GM19467 (cell line): ENCODE data around the gene USP54.
"Not testable (repeated sequence)": the region's sequence is repeated elsewhere in the genome, so short reads cannot be mapped to it uniquely, and the experiment has no call there.

ENCODE experiments used
- ATAC-seq: cut with Tn5 transposase; IDR thresholded peaks from one replicate; pipeline ENCODE4 v1.9.1; 2021; ENCODE audit warnings: mild to moderate bottlenecking, moderate library complexity; ENCODE audit not compliant: unreplicated experiment

The USP54 gene

GRCh38 chr10:73590881-73591799 lies at the start of gene USP54:
Gene USP54 (minus strand): TSS chr10:73591342. CDS start chr10:73575658, 15,684 bp downstream.
- no peak for ATAC-seq

GRCh38 chr10:73639286-73639685 lies 48.1 kb upstream of the USP54 start:
- ATAC-seq: no peak

- ATAC-seq: no peak
Measured at GRCh38 chr10:73635781-73636180, 44.6 kb upstream of the USP54 start.

DNA sequence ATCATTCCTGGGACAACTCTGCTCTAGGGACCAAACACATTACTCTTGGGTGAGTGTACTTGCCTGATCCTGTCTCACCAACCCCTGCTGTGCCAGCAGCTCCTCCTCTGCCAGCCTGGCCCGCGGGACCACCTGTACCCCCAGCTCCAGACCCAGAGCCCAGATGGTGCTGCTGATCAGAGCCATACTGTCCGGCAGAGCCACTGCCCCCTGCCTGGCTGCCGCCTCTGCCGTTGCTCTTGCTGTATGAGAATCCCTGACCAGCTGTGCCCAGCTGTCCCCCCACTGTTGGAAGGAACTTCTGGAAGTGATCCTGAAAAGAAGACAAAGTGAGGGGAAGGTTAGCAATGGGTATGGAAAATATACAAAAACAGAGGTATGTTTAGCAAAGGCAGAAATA lies 43.3 kb upstream of the USP54 start:
- no peak for ATAC-seq

DNA sequence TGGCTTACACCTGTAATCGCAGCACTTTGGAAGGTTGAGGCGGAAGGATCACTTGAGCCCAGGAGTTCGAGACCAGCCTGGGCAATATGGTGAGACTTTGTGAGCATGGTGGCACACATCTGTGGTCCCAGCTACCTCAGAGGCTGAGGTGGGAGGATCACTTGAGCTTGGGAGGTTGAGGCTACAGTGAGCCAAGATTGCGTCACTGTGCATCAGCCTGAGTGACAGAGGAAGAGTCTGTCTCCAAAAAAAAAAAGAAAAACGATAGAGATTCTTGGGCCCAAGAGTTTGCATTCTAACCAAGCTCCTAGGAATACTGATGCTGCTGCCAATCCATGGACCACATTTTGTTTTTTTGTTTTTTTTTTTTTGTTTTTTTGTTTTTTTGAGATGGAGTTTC lies 38.0 kb upstream of the USP54 start:
- ATAC-seq: no peak

- ATAC-seq: no peak
Measured at GRCh38 chr10:73628405-73628804, 37.3 kb upstream of the USP54 start.

DNA sequence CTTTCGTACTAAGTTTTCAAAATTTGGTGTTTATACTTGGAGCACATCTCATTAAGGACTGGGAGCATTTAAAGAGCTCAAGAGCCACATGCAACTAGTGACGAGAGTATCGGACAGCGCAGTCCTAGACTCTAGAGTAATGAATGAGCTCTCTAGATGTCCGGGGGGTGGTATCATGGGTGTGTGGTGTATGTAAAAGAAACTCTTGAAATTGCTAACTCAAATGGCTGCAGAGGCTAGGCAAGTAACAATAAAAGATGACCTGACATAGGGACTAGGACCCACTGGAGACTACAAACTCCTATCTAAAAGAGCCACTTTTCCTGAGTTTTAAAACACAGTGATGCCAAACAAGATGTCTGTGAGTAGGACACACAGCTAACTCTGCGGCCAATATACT lies 36.2 kb upstream of the USP54 start:
- no peak for ATAC-seq

- ATAC-seq: peak; percentile 98
Measured at GRCh38 chr10:73625884-73626752, 35.0 kb upstream of the USP54 start.

DNA sequence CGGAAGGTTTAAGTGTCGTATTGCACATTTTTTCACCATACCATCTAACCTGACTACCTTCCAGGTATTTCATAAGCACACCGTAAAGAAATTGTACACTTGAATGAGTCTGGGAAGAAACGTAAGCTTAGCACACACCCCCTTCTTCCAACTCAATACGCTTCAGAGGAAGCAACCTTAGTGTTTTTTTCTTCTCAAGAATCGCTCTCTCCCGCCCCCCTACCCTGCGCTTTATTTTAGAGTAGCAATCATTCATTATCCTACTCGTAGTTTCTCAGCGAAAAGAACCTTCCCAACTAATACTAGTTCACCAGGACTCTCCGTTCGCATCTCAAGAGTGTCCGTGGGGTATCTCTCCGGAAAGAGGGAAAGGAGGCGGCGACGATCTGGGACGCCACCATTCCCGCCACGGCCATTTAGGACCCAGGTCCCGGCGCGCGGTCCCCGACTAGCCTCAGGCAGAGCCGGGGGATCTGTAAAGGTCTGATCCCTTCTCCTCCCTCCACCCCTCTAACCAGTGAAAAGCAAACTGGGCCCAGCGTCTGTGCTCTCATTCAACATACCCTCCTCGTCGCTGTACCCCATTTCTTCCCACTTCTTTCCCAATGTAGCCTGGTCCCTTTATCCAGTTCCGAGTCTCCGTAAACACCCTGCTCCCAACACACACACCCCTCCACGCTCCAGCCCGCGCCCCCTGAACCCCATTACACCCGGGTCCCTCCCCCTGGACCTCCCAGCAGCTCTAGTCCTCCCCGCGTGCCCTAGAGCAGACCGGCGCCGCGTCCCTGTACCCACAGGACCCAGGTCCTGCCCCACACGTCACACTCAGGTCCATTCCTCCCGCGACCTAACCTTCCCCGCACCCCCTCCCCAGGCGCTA lies 34.1 kb upstream of the USP54 start:
- peak; percentile 25 for ATAC-seq

GRCh38 chr10:73623056-73623455 lies 31.9 kb upstream of the USP54 start:
- ATAC-seq: no peak

DNA sequence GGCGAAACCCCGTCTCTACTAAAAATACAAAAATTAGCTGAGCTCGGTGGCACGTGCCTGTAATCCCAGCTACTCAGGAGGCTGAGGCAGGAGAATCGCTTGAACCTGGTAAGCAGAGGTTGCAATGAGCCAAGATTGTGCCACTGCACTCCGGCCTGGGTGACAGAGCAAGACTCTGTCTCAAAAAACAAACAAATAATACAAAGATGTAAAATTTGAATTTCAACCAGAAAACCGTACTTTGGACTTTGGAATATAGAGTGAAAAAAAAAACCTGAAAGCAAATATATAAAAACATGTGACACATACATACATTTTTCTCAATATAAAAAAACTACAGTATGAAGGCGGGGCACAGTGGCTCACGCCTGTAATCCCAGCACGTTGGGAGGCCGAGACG lies 29.8 kb upstream of the USP54 start:
- not testable (repeated sequence) for ATAC-seq

- not testable (repeated sequence) for ATAC-seq
Measured at GRCh38 chr10:73617143-73617542, 26.0 kb upstream of the USP54 start.

DNA sequence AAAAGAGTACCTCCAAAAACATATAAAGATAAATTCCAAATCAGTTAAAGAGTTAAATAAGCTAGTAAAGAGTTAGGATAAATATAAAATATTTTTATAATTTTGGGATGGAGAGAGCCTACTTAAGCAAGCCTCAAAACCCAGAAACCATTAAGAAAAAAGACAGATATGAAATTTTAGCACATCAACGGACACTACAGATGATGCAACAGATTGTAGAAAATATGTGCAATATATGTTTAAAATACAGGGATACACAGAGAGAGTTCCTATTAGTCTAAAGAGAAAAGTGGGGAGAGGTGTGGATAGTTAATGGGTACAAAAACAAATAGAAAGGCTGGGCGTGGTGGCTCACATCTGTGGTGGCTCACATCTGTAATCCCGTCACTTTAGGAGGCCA lies 23.6 kb upstream of the USP54 start:
- no peak for ATAC-seq

- ATAC-seq: no peak
Measured at GRCh38 chr10:73609116-73609515, 18.0 kb upstream of the USP54 start.

DNA sequence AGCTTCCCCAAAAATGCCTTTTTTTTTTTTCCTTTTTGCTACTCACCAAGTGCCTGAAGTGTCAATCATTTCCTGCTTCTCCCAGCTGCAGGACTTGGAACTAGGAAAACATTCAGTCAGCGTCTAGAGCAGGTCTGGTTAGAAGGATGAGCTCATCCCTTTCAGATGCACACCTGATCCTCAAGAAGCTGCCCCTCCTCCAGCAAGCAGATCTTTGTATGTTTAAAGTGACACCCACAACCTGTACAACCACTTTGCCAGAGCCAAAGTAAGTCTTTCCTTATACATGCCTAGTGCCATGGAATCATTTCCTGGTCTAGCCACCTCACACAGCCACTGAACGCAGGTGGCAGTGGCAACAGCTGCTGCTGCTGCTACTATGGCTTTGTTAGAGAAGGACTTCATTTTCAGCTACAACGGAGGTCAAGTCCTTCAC lies 10.4 kb upstream of the USP54 start:
- no peak for ATAC-seq

DNA sequence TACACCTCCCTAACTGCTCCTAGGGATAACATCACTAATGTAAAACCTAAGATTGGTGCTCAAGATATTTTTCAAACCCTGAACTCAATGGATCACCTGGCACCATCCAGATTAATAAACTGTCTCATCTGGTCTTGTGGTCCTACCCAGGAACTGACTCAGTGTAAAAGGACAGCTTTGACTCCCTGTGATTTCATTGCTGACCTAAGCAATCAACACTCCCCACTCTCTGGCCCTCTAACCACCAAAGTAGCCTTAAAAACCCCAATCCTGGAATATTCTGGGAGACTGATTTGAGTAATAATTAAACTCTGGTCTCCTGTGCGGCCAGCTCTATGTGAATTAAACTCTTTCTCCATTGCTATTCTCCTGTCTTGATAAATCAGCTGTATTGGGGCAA lies 6.2 kb upstream of the USP54 start:
- ATAC-seq: no peak

GRCh38 chr10:73593812-73594211 lies 2.7 kb upstream of the USP54 start:
- no peak for ATAC-seq

DNA sequence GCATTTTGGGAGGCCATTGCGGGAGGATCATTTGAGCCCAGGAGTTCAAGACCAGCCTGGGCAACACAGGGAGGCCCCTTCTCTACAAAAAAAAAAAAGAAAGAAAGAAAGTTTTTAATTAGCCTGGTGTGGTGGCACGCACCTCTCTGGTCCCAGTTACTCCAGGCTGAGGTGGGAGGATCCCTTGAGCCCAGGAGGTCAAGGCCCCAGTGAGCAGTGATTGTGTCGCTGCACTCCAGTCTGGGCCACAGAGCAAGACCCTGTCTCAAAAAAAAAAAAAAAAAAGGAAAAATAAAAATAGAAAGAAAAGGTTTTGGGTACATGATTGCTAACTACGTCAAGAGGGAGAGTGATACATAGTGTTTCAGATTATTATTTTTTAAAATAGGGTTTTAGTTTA lies 2.0 kb upstream of the USP54 start:
- no peak for ATAC-seq

DNA sequence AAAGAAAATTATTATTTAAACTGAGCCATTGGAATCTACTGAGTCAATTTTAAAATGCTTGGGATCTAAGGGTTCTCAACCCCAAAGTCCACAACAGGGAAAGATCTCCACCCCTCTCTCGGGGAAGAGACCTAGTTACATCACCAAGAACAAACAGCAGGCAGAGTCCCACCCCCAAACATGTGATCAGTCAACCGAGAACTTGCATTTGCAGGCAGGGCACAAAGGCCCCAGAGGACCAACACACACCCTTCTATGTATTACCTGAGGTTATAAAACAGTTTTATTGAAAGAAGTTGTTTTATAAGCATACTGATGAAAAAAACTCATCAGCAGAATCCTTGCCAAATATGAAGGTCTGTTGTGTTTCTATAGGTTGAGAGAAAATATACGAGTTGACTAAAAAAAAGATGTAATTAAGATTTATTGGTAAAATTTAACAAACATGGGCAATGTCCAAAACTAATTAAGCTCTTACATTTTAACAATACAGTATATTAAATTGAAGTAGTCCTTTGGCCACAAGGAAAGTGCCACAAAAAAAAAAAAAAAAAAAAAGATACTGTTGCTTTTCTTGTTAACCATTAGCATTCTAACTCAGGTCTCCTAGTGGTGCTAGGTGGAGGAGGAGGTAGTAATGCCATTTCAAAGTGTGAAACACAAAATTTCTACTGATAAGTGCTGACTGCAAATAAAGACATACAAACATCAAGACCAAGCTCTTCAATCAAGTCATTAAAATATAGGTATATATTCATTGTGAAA lies 975 bp upstream of the USP54 start:
- no peak for ATAC-seq

DNA sequence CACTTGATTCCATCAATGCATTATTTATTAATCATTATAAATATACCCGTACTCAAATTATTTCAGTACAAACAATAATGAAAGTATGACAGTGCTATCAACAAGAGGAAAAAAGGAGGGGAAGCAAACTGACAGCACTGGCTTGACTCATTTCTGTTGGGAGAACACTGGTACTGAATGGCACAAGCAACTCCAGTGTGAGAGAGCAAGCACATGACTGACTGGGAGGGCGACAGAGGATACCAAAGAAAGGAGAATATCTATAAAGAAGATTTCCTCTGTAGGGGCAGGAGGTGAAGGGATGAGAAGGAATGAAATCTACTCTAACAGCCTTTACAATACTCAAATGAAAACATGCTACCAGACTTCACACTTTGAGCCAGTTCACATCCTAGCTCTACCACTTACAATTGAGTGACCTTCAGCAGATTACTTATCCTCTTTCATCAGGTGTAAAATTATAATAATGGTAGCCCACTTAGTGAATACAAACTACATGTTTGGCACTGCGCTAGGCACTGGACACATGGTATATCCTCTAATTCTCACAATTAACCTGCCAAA lies 1.5 kb downstream of the USP54 start:
- no peak for ATAC-seq
